GM18868 (cell line): ENCODE results near the gene PRSS2.
A peak's percentile ranks its signal among the peaks of the same experiment; 100 is the strongest.

Source experiments
- ATAC-seq: cut with Tn5 transposase; IDR thresholded peaks from one replicate; pipeline ENCODE4 v1.9.1; 2021; ENCODE audit warnings: mild to moderate bottlenecking, moderate library complexity; ENCODE audit not compliant: unreplicated experiment

The PRSS2 gene

GRCh38 chr7:142785841-142786250 is 15.1 kb downstream of the PRSS2 start:
- ATAC-seq = no peak

GRCh38 chr7:142787034-142787768 is 16.4 kb downstream of the PRSS2 start:
- ATAC-seq = no peak

- ATAC-seq = no peak
Observed at GRCh38 chr7:142787783-142788182, 17.0 kb downstream of the PRSS2 start.

DNA sequence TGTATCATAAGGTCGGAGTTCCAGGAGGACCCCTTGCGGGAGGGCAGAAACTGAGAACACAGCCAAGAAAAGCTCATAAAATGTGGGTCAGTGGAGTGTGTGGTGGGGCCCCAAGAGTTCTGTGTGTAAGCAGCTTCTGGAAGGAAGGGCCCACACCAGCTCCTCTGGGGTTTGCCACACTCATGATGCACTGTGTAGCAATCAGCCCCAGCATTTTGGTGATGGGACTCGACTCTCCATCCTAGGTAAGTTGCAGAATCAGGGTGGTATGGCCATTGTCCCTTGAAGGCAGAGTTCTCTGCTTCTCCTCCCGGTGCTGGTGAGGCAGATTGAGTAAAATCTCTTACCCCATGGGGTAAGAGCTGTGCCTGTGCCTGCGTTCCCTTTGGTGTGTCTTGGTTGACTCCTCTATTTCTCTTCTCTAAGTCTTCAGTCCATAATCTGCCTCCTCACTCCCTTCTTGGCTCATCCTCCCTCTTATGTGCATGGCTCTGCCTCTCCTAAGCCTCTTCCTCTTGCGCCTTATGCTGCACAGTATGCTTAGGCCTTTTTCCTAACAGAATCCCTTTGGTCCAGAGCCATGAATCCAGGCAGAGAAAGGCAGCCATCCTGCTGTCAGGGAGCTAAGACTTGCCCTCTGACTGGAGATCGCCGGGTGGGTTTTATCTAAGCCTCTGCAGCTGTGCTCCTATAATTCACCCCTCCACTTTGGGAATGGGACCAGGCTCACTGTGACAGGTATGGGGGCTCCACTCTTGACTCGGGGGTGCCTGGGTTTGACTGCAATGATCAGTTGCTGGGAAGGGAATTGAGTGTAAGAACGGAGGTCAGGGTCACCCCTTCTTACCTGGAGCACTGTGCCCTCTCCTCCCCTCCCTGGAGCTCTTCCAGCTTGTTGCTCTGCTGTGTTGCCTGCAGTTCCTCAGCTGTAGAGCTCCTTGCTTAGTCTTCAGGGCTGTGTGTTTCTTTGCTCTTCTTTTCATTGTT is 17.8 kb downstream of the PRSS2 start:
- no peak for ATAC-seq

DNA sequence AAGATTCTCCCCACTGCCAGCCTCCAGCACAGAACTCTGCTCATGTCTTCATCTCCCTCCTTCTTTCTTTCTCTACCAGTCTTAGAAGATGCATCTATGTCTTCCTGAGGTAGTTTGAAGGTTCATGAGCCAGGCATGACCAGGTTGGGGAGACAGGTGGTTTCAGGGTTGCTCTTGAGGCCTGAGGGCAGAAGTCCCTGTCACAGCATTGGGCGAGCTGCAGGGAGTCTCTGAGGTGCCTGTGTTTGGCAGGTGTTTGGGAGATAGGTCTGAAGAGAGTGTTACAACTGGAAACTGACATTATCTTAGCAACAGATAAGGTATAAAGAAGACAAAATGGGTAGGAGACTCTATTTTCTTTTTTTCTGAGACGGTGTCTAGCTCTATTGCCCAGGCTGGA is 18.7 kb downstream of the PRSS2 start:
- no peak for ATAC-seq

DNA sequence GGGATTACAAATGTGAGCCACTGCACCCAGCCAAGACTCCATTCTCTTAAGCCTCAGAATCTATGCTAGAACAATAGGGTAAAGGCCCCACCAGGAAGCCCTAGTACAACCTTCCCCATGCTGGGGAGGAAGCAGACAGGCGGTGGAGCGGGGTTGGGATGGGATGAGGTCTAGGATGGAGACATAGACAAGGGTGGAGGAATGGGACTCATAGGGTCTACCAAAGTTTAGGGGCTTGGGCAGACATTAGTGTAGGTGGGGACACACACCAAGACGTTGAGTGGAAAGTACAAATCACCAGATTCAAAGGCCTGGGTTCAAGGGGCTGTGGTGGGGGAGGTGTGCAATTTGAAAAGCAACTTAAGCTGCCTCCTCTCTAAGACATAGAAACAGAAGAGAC is 19.3 kb downstream of the PRSS2 start:
- ATAC-seq = no peak

- ATAC-seq = no peak
Observed at GRCh38 chr7:142790555-142790954, 19.8 kb downstream of the PRSS2 start.

DNA sequence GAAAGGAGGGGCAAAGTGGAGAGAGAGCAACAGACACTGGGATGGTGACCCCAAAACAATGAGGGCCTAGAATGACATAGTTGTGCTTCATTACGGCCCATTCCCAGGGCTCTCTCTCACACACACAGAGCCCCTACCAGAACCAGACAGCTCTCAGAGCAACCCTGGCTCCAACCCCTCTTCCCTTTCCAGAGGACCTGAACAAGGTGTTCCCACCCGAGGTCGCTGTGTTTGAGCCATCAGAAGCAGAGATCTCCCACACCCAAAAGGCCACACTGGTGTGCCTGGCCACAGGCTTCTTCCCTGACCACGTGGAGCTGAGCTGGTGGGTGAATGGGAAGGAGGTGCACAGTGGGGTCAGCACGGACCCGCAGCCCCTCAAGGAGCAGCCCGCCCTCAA is 20.7 kb downstream of the PRSS2 start:
- no peak for ATAC-seq

DNA sequence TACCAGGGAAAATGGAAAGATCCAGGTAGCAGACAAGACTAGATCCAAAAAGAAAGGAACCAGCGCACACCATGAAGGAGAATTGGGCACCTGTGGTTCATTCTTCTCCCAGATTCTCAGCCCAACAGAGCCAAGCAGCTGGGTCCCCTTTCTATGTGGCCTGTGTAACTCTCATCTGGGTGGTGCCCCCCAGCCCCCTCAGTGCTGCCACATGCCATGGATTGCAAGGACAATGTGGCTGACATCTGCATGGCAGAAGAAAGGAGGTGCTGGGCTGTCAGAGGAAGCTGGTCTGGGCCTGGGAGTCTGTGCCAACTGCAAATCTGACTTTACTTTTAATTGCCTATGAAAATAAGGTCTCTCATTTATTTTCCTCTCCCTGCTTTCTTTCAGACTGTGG is 21.4 kb downstream of the PRSS2 start:
- ATAC-seq = no peak

DNA sequence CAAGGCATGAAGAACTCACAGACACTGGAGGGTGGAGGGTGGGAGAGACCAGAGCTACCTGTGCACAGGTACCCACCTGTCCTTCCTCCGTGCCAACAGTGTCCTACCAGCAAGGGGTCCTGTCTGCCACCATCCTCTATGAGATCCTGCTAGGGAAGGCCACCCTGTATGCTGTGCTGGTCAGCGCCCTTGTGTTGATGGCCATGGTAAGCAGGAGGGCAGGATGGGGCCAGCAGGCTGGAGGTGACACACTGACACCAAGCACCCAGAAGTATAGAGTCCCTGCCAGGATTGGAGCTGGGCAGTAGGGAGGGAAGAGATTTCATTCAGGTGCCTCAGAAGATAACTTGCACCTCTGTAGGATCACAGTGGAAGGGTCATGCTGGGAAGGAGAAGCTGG is 21.8 kb downstream of the PRSS2 start:
- no peak for ATAC-seq

DNA sequence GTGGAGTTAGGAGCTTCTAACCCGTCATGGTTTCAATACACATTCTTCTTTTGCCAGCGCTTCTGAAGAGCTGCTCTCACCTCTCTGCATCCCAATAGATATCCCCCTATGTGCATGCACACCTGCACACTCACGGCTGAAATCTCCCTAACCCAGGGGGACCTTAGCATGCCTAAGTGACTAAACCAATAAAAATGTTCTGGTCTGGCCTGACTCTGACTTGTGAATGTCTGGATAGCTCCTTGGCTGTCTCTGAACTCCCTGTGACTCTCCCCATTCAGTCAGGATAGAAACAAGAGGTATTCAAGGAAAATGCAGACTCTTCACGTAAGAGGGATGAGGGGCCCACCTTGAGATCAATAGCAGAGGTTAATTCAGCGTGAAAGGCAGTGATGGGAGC is 22.4 kb downstream of the PRSS2 start:
- ATAC-seq = no peak

GRCh38 chr7:142795339-142795863 is 24.6 kb downstream of the PRSS2 start:
- ATAC-seq = no peak

DNA sequence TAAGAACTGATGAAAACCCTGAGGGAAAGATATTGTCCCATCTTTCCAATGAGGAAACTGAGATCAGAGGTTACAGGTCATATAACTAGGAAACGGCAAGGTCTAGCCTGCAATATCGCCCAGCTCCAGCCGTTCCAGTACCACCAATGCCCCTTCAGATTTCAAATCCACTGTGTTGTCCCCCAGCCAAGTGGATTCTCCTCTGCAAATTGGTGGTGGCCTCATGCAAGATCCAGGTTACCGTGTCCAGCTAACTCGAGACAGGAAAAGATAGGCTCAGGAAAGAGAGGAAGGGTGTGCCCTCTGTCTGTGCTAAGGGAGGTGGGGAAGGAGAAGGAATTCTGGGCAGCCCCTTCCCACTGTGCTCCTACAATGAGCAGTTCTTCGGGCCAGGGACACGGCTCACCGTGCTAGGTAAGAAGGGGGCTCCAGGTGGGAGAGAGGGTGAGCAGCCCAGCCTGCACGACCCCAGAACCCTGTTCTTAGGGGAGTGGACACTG is 25.3 kb downstream of the PRSS2 start:
- ATAC-seq = no peak

- ATAC-seq = peak; percentile 49
Observed at GRCh38 chr7:142796501-142797390, 26.0 kb downstream of the PRSS2 start.

GRCh38 chr7:142797391-142798377 is 26.9 kb downstream of the PRSS2 start:
- peak; percentile 50 for ATAC-seq

GRCh38 chr7:142798451-142799436 is 28.0 kb downstream of the PRSS2 start:
- ATAC-seq = no peak

DNA sequence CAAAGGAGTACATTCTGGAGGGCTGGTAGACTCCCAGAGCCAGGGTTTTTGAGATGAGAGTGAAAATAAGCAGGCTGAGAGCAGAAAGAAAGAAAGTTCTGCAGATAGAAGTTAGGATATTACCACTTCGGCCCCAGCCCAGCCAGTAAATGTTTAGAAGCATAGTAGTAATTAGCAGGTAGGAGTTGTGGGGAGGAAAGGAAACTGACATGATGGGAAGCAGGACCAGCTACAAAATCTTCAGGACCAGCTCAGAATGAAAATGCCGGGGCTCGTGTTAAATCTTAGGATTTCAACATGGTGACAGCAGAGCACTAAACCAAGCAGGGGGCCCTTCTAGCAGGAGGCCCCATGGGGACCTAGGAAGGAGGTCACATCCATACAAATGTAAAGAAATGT is 28.7 kb downstream of the PRSS2 start:
- ATAC-seq = no peak

DNA sequence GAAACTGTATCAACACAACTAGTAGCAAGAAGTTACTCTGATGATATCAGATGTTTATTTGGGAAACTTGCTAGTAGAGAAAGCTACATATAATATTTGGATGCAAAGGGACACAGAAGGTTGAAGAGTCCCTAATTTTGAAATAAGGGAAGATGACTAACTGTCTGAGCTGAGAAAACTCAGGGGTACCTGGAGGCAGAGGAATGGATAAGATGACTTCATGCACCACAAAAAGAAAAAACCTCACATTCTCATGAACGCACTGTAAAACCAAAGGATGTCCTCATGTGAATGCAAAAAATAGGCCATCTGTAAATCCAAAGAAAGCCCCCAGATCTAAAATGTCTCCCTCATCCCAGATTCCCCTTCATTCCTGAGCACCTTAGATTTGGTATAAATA is 29.3 kb downstream of the PRSS2 start:
- ATAC-seq = no peak
